Central memory CD4-positive, alpha-beta T cell (primary cell): Measurements from ENCODE around the gene GFOD2.
"Not testable (repeated sequence)": the region's sequence is repeated elsewhere in the genome, so short reads cannot be mapped to it uniquely, and the experiment has no call there.

Source experiments
- DNase-seq: peaks from one replicate; pipeline ENCODE4 v3.0.0; 2022

The GFOD2 gene

DNA sequence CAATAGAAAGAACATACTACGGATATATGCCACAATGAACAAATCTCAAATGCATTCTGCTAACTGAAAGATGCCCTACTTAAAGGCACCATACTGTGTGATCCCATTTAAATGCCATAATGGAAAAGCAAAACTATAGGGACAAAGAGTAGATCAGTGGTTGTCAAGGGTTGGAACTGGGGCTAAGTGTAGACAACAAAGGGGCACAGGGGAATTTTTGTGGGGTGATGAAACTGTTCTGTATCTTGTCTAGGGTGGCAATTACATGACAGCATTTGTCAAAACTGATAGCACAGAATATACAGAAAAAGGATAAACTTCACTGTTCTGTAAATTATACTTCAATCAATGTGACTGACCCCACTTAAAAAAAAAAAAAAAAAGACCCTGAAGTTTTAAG is 17.7 kb downstream of the GFOD2 start:
- DNase-seq = no peak

DNA sequence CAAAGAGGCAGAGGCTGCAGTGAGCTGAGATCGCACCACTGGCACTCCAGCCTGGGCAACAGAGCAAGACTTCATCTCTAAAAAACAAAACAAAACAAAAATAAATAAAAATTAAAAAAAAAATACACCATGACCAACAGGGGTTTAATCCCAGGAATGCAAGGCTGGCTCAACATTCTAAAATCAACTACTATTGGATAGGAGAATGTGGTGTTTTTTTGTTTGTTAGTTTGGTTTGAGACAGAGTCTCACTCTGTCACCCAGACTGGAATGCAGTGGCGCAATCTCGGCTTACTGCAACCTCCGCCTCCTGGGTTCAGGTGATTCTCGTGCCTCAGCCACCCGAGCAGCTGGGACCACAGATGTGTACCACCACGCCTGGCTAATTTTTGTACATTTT is 19.9 kb downstream of the GFOD2 start:
- no peak for DNase-seq

DNA sequence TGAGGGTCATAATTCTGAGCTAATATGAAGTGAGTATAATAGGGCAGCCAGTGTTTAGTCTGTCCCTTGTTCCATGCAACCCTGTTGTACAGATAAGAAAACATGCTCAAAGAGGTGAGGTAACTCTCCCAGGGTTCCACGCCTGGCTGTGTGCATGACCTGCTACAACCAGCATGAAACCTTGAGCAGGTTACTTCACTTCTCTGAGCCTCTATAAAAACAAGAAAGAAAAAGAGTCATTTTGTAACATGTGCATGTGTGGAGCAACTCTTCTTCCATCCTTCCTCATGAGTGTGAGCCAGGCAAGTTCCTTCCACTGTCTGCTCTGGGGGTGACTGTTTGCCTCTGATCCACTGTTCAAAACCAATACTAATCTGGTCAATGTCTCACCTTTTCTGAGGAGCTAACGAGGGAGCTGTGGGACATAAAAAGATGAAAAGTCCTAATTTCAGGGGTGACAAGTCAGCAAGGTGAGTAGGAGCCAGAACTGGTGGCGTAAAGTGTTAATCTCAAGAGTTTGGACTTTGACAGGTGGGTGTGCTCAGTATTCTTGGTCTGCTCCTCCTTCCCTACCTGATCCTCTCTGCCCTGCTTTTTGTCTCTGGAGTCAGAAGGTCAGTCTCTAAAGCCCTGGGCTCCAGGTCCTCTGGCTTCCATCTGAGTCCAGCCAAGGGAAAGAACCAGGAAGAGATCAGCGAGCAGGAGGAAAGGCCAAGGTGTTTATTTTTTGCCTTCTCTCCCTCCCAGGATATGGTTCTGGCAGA is 21.5 kb downstream of the GFOD2 start:
- no peak for DNase-seq

DNA sequence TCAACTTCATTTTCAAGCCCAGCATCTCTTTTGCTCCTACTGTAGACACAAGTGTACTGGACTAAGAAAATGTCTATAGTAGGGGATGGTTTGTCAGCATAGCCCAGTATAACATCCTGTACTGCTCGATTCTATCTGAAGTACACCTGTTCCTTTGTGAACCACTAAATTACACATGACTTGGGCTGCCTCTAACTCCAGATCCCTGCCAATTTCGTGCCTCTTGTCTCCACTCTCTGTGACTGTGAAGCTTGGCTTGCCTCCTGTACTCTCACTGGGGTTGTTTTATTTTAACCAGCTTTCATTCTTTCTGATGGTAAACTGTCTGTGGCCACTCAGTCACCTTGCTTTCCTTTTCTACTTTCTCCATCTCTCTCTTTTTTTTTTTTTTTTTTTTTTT is 24.5 kb downstream of the GFOD2 start:
- DNase-seq = no peak

DNA sequence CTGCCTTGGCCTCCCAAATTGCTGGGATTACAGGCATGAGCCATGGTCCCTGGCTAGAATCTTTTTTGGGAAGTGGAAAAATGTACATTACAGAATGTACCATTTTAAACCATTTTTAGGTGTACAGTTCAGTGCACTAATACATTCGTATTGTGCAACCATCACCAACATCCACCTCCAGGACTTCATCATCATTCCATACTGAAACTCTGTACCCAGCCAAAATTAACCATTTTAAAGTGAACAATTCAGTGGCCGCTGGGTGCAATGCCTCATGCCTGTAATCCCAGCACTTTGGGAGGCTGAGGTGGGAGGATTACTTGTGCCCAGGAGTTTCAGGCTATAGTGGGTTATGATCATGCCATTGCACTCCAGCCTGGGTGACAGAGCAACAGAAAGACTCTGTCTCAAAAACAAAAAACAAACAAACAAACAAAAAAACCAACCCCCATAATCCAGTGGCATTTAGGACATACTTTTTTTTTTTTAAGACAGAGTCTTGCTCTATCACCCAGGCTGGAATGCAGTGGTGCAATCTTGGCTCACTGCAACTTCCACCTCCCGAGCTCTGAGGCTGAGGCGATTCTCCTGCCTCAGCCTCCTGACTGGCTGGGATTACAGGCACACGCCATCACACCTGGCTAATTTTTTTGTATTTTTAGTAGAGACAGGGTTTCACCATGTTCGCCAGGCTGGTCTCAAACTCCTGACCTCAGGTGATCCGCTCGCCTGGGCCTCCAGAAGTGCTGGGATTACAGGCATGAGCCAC is 25.4 kb downstream of the GFOD2 start:
- not testable (repeated sequence) for DNase-seq

DNA sequence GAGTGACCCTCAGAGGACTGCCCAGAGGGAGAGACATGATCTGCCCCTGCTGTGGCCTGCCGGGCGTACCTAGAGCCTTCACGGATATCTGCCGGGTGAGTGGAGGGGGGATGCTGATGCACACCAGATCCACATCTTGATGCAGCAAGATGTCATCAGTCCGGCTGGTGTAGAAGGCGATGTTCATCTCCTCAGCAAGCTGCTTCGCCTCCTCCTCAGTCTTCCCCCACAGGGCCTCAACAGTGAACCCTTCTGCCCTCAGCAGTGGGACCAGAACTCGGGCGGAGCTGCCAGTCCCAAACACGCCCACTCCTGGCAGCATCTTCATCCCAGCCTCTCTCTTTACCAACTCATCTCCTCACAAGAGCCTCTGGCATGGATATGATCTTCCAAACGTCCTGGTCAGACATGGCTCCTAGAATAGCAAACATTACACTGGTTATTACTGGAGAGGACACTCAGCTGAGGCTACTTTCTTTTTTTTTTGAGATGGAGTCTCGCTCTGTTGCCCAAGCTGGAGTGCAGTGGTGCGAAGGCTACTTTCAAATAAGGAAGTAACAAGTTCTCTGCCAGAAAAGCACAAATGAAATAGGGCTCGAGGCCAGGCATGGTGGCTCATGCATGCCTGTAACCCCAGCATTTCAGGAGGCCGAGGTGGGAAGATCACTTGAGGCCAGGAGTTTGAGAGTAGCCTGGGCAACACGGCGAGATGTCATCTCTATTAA is 33.6 kb downstream of the GFOD2 start:
- no peak for DNase-seq

DNA sequence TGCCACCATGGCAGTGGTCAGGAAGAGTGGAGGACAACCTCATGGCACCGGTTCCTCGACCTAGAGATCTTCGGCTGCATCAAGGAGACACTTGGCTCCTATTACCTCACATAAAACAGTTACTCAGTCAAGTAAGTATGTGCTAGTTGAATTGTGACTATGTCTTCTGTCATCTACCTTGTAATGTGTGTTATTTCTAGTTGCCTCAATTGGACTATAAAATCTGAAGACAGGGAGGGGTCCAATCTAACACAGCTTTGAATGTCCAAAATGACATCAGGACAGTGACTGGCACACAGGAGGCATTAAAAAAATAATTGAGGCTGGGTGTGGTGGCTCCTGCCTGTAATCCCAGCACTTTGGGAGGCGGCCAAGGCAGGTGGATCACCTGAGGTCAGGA is 35.3 kb downstream of the GFOD2 start:
- no peak for DNase-seq

DNA sequence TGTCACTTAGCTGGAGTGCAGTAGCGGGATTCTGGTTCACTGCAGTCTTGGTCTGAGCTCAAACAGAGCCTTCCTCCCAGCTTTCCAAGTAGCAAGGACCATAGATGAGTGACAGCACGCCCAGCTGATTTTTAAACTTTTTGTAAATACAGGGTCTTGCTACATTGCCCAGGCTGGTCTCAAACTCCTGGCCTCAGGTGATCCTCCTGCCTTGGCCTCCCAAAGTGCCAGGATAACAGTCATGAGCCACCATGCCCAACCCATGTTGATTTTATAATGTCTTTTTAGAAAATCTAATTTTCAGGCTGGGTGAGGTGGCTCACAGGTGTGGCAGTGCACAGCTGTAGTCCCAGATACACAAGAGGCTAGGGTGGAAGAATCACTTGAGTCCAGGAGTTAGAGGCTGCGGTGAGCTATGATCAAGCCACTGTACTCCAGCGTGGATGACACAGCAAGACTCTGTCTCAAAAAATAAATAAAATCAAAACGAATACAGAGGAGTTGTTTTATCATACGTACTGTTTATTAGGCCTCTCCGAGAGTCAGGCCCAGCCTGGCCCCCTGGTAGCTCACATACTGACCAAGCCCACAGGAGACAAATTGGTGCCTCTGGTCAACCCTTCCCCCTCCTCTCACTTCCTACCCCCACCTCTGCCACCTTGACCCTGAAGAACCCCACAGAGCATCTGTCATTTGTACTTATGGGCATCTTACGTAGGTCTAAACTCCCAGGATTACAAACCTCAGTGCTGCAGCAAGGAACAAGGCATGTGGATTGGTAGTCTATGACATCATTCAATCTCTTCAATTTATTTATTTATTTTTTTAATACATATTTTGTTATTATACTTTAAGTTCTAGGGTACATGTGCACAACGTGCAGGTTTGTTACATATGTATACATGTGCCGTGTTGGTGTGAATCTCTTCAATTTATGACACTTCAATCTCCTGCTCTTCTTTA is 38.9 kb downstream of the GFOD2 start:
- no peak for DNase-seq

DNA sequence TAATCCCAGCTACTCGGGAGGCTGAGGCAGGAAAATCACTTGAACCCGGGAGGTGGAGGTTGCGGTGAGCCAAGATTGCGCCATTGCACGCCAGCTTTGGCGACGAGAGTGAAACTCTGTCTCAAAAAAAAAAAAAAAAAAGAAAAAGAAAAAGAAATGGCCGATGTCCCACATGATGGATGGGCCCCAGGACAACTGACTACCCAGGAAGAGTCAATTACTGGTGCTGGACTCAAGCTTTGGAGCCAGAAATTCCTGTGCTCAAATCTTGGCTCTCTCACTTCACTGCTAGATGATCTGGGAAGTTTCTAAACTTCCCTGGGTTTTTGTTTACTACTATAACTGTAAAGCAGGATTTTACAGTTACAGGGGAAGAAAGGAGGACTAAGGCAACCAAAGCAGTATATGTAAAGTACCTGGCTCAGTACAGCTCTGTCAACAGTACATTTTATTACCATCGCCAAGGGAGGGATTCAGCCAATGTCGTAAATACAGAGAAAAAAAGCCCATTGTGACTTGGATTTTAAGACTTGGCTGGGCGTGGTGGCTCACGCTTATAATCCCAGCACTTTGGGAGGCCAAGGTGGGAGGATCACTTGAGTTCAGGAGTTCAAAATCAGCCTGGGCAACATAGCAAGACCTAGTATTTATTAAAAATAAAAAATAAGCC is 40.6 kb downstream of the GFOD2 start:
- DNase-seq = no peak

DNA sequence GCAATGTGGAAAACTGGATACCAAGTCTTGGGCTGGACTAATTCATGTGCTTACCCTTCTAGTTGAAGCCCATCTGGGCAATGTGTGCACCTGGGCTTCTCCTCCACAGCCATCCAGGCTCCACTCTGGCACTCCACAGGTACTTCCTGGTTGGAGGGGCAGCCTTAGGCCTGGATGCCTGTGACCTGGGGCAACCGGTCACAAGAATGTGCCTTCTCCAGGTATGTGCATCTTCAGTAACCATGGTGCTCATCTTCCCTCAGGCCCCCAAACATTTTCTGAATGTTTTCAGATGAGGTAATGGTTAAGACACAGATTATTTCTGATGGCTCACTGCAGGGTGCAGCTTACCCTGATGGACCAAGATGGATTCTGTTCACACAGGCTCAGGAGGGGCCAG is 41.4 kb downstream of the GFOD2 start:
- DNase-seq = no peak

DNA sequence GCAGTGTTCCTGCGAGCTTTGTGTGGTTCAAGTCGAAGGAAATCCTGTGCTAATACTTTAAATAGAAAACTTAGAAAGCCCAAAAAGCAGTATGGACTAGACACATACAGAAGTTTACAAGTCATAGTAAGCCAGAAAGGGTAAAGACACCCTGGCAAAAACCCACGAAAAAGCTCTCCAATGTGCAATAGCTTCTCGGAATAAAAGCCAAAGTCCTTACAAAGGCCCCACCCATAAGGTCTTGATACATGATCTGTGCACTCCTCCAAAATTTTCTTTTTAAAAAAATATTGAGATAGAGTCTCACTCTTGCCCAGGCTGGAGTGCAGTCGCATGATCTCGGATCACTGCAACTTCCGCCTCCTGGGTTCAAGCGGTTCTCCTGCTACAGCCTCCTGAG is 42.2 kb downstream of the GFOD2 start:
- no peak for DNase-seq

DNA sequence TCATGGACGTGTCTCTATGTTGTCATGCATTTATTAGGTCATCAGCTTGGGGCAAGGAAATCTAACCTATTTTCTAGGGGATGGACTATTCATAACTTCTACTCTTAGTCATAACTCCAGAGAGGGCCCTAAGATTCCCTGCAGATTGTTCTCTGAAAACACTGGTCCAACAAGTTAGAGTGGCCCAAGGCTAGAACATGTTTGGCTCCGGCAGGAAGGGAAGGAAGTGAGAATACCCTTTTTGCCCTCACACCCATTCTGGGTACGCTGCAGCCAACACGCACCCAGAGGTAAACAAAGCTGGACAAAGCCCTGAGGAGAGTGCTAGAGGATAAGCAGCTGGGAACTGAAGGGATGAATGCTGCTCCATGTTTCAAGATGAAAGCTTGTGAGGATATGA is 42.6 kb downstream of the GFOD2 start:
- no peak for DNase-seq

DNA sequence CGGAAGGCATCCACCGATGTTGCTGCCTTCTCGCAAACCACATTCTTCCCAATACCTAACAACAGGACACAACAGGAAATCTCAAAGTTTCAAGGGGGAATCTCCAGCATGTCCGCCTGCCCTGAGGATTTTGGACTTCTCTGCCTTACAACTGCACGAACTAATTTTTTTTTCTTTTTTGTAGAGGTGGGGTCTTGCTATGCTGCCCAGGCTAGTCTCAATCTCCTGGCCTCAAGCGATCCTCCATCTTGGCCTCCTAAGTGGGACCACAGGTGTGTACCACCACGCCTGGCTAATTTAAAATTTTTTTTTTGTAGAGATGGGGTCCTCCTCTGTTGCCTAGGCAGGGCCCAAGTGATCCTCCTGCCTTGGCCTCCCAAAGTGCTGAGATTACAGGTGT is 43.1 kb downstream of the GFOD2 start:
- no peak for DNase-seq

DNA sequence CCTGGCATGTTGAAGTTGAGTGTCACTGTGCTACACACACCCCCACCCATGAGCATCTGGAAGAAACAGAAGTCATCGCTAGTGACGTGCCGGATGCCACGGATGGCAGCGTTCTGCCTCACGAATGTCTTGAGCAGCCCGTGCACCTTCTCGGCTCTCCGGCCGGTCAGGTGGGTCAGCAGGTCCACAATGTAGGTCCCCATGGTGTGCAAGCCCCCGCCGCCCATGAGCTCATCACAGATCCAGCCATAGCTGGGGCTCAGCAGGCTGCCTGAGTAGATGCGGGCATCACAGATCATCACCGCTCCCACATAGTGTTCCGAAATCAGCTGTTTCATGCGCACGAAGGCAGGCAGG is 43.6 kb downstream of the GFOD2 start:
- DNase-seq = no peak

DNA sequence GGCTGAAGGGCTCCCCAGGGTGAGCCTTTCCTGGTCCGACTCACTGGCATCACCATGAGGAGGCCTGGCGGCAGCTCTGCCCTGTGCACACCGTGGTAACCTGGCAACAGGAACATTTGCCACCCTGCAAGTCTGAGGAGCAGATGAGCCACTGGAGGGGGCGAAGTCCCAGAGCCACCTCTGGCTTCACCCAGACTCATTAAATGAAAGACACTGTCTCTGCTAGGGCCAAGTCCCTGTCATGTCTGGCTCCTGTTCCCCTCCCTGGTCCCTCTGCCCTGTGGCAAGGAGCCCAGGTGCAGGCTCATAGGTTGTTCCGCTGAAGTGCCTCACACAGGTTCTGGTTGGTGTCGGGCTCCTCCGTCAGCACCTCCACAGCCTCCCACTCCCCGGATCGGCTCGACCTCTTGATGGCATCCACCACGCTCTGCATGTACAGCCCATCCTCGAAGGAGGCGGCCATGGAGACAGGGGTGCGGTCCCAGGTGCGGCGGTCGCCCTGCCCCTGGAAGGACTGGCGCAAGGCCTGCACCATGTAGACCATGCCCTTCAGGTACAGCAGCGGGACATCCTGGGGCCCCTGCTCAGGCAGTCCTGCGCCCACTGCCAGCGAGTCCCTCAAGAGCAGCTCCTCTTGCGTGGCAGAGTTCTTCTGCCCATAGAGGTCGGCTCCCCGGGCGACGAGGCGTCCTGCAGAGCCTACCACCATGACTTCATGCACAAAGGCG is 44.1 kb downstream of the GFOD2 start:
- no peak for DNase-seq

DNA sequence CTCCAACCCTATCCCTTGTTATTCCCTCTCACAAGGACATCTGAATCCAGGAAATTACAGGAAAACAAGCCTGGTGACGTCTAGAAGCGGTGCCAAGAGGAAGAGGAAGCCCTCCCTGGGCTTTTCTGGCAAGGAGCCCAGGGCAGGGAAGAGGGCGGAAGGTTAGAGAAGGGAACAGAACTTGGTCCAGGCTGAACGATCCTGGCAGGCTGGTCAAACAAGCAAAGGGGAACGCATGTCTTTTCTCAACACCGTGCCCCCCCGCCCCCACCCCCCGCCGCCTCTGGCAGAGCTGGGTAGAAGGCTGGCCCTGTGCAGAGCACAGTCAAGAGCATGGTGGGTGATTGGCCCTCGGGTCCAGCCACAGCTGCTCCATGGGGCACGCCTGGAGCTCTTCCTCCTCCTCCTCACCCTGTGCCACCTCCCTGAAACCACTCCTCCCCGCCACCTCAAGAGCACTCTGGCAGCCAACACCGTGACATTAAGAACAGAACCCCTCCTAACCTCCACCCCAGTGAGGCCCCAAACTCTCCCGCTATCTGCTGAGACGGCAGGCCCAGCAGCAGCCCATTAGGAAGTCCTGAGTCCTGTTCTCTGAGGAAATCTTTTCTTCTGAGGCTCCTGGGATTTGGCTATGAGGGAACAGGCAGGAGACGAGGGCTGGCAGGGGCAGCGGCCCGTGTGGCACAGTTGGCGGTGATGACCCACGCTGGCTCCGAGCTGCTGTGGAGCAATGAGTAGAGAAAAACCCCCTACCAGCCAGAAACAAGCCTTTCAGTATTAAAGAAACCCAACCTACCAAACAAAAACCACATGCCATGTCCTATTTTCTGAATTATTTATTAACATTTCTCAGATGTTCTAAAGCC is 45.2 kb downstream of the GFOD2 start:
- no peak for DNase-seq

DNA sequence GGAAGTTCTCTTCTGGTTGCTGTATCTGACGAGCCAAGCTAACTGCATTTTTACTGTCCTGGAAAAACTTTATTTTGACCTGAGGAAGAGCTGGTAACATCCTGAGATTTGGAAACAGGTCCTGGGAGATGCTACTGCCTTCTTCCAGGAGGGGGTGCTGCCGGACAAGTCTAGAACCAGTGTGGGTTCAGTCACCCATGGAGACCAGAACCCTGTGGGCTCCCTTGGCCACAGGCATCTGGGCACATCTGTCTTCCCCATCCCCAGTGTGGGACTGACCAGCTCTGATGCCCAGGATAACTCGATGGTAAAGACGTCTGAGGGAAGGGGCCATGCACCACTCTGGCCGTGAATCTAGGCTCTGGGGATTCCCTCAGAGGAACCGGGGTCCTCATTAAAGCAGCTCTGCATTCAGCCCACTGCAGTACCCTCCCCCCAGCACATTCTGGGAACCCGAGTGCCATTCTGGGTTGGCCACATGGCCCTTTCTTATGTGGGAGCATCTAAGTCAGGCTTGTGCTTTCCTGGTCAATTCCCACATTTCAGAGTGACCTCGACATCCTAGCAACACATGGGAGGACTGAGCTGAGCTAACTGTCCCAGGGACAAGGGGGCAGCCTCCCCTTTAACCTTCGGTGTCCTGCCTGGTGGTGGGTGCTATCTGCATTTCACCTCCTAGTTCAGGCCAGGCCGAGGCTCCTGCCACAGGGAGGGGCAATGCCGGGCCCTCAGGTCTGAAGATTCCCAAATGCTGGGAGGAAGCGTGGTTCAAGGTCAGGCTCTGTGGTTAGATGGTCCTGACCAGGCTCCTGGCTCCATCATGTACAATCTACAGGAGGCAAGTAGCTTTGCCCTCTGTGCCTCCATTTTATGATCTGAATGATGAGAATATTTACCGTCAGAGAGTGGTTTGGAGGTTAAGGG is 46.1 kb downstream of the GFOD2 start:
- peak; percentile 44 for DNase-seq

DNA sequence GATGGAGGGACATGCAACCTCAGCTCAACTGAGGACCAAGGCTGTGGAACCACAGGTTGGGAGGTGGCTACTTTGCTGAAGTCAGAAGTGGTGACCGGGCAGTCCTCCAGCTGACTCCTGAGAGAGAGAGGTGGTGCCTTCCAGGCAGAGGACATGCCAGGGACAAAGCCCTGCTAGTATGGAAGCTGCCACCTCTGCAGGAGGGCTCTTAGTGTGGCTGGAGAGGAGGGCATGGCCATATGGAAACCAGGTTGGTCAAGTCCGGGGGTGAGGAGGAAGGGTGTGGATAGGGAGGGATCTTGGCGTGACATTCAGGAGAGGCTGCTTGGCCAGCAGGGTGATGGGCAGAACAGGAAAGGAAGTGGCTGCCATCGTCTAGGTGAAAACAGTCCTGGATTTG is 46.8 kb downstream of the GFOD2 start:
- DNase-seq = no peak

DNA sequence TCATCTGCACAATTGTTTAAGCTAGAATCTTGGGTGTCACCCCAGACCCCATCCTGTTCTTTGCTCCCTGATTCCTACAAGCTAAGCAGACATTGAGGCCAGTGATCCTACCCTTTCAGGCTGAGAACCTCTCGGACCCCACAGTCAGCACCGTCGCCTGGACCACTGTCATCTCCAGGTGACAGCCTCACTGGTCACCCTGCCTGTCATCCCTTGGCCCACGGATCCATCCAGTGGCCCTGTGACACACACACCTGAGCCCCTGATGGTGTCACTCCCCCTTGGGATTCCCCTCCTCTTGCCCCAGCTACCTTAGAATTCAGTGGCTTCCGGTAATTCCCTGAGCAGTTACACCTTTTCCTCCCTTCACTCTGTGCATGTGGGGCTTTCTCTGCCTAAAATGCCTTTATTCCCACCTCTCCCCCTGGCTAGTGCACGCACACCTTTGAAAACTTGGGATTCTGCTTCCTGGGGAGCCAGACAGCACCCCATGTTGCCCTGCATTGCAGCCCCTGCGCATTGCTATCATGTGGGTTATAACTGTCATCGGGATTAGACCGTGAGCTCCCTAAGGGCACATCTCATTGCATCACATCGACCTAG is 49.5 kb downstream of the GFOD2 start:
- no peak for DNase-seq
